ENCODE data around the gene TXK. TPM values are rescaled to one million over a fixed set of nuclear protein-coding genes. Genes with fewer than 3 reads are reported as not detected.

TXK gene
- total and polyA plus RNA-seq, 10 of the 15 experiments (the other 5 are each of a cell fraction or from before 2014, with no cell fraction given): 0.44 to 2.9 (median 1.4) TPM

- Histone ChIP-seq H3K4me2 (ENCODE audit: control insufficient read depth, insufficient read depth) (peak overlapping the region; percentile 64), H3K4me3 (no peak overlapping the region), H3K27me3 (replicated peaks in 1 of 2; ENCODE audit: control insufficient read depth in 2 of 2, insufficient read depth in 2 of 2, low read length in 1 of 2) (no peaks in the 10 kb centered on the region), H3K27ac (ENCODE audit: control insufficient read depth, insufficient read depth) (peak overlapping the region; percentile 38), H3K36me3 (ENCODE audit: control insufficient read depth in 2 of 2, insufficient read depth in 2 of 2, low read length in 1 of 2) (no peaks in the 10 kb centered on the region), H3K79me2 (ENCODE audit: control insufficient read depth, insufficient read depth, low read length) (no peaks in the 10 kb centered on the region), H3K4me1 (ENCODE audit: control insufficient read depth, insufficient read depth, low read length) (peaks cover 74% of the 10 kb centered on the region), H3K9ac (ENCODE audit: control insufficient read depth, insufficient read depth, low read length) (no peak overlapping the region), H3K9me3 (replicated peaks; ENCODE audit: control insufficient read depth, insufficient read depth, low read length) (no peaks in the 10 kb centered on the region), H4K20me1 (ENCODE audit: control insufficient read depth, insufficient read depth) (no peaks in the 10 kb centered on the region), H2AFZ (ENCODE audit: control insufficient read depth, low read depth, low read length) (no peak overlapping the region)
- POLR2A ChIA-PET: interaction anchor here (4.5 kb wide), 1 partner anchor 12 kb away, joined by 38 read pairs; no protein-coding TSS in a partner anchor
- CTCF ChIA-PET: interaction anchor here (5.8 to 8.1 kb wide), 2 partner anchors 10 to 41 kb away, joined by 46 to 158 read pairs; no protein-coding TSS in a partner anchor
- intact Hi-C loops (cut with micrococcal nuclease; ENCODE audit: unreplicated experiment) (loop anchor here (10.0 kb wide), 1 partner anchor 529 kb away; no protein-coding TSS in a partner anchor), in situ Hi-C loops (cut with MboI) (no loop called here)
- DNase-seq (ENCODE audit: low read depth, low spot score) (no peak), FAIRE-seq (no peak), ATAC-seq (no peak)
- TF ChIP-seq HDAC6 (IDR thresholded peaks at IDR 0.05; ENCODE audit: unreplicated experiment) (no peak), SIX5 (IDR thresholded peaks at IDR 0.05; ENCODE audit: low read depth, low read length, severe bottlenecking) (no peak), ZNF24 (IDR thresholded peaks at IDR 0.05) (peak; percentile 81), SUPT20H (IDR thresholded peaks at IDR 0.05; ENCODE audit: borderline replicate concordance, control insufficient read depth, low read depth, low read length) (no peak), MTA2 (IDR thresholded peaks at IDR 0.05; ENCODE audit: low read depth) (peak; percentile 52; the same call in 1 of the 2 replicates), POU2F2 (IDR thresholded peaks at IDR 0.05; ENCODE audit: borderline replicate concordance, low read depth, low read length) (0 out of 3 replicates have a peak, but pooled peaks have one; percentile 39), ESRRA (IDR thresholded peaks at IDR 0.05; ENCODE audit: low read length) (no peak), E2F4 (IDR thresholded peaks at IDR 0.05; ENCODE audit: low read depth, low read length) (no peak), RUNX3 (IDR thresholded peaks at IDR 0.05; ENCODE audit: low read length) (peak; percentile 86), EED (IDR thresholded peaks at IDR 0.05; ENCODE audit: low read depth) (no peak), USF2 (IDR thresholded peaks at IDR 0.05; ENCODE audit: borderline replicate concordance, low read depth, low read length) (no peak), TBL1XR1 (IDR thresholded peaks at IDR 0.05; ENCODE audit: low read depth, low read length) (no peak), SMC3 (IDR thresholded peaks at IDR 0.05; ENCODE audit: borderline replicate concordance, low read length) (no peak), NRF1 (conservative IDR thresholded peaks at IDR 0.05; ENCODE audit: low read depth, low read length) (no peak), RFX5 (IDR thresholded peaks at IDR 0.05; ENCODE audit: low read depth, low read length) (no peak), NFIC (IDR thresholded peaks at IDR 0.05; ENCODE audit: low read depth, low read length) (peak; percentile 55; the same call in 1 of the 2 replicates)
- SMC1A ChIA-PET (ENCODE audit: uncharacterized antibody, unreplicated experiment): interaction anchor here (0.9 to 11.7 kb wide), 4 partner anchors 11 to 167 kb away, joined by 3 to 268 read pairs (median 6); no protein-coding TSS in a partner anchor
- WGBS (ENCODE audit: insufficient coverage, insufficient replicate concordance, low lambda C conversion rate, missing lambda C conversion rate): 0% methylated on average over 2 of the region's 2 CpGs
- RAD21 ChIA-PET (ENCODE audit: unreplicated experiment): interaction anchor here (1.6 to 7.4 kb wide), 2 partner anchors 9 to 26 kb away, joined by 7 to 121 read pairs; no protein-coding TSS in a partner anchor
- no TSS peak for BruUV-seq (replicated peaks)
Measured at GRCh38 chr4:48044298-48044697, 89.8 kb downstream of the TXK start.

All from GM12878 (cell line).